Astrocyte (in vitro differentiated cells and primary cell): ENCODE results near the gene CALU. TPM values are rescaled to one million over a fixed set of nuclear protein-coding genes. Genes with fewer than 3 reads are reported as not detected.

Source experiments
- DNase-seq: peaks from one replicate; pipeline ENCODE4 v3.0.0-alpha.2; 2010; ENCODE audit warnings: low read depth
- FAIRE-seq: peaks from 2 replicates; lab custom pipeline; 2011; peaks lifted over from hg19 to GRCh38; lab: Jason Lieb, UNC
- H2AFZ ChIP-seq: 2 replicates; pipeline ENCODE4 v1.6.0; 2012; ENCODE audit warnings: low read depth, low read length, inconsistent platforms
- H3K27ac ChIP-seq: 2 replicates; pipeline ENCODE4 v1.5.1; 2011; ENCODE audit warnings: low read depth, low read length, inconsistent platforms
- H3K27me3 ChIP-seq: 2 replicates; pipeline ENCODE4 v1.6.0; 2011; ENCODE audit warnings: low read length, inconsistent platforms; ENCODE audit not compliant: insufficient read depth
- H3K36me3 ChIP-seq: 2 replicates; pipeline ENCODE4 v1.5.1; 2011; ENCODE audit warnings: low read length, inconsistent platforms; ENCODE audit not compliant: insufficient read depth
- H3K4me1 ChIP-seq: 2 replicates; pipeline ENCODE4 v1.5.1; 2011; ENCODE audit warnings: low read length, inconsistent platforms; ENCODE audit not compliant: insufficient read depth
- H3K4me2 ChIP-seq: 2 replicates; pipeline ENCODE4 v1.6.0; 2012; ENCODE audit warnings: low read length, inconsistent platforms
- H3K4me3 ChIP-seq: 2 replicates; pipeline ENCODE4 v1.5.1; 2011; ENCODE audit warnings: low read depth, mild to moderate bottlenecking, low read length, inconsistent platforms; ENCODE audit not compliant: insufficient read depth
- H3K79me2 ChIP-seq: 2 replicates; pipeline ENCODE4 v1.6.0; 2012; ENCODE audit warnings: mild to moderate bottlenecking, low read length, inconsistent platforms; ENCODE audit not compliant: insufficient read depth
- H3K9ac ChIP-seq: 2 replicates; pipeline ENCODE4 v1.6.0; 2012; ENCODE audit warnings: mild to moderate bottlenecking, low read length, inconsistent platforms
- H3K9me3 ChIP-seq: 2 replicates; pipeline ENCODE4 v1.5.1; 2012; ENCODE audit warnings: low read depth, mild to moderate bottlenecking, low read length, inconsistent platforms; ENCODE audit not compliant: insufficient read depth
- H4K20me1 ChIP-seq: 2 replicates; pipeline ENCODE4 v1.6.0; 2012; ENCODE audit warnings: low read length, inconsistent platforms; ENCODE audit not compliant: insufficient read depth
- H3K27ac Mint-ChIP-seq: one replicate; pipeline ENCODE4 v1.8.0; 2021; ENCODE audit warnings: mild to moderate bottlenecking, mixed read lengths; ENCODE audit not compliant: unreplicated experiment
- H3K27me3 Mint-ChIP-seq: one replicate; pipeline ENCODE4 v1.8.0; 2021; ENCODE audit warnings: low read depth, mixed read lengths; ENCODE audit not compliant: unreplicated experiment
- H3K36me3 Mint-ChIP-seq: one replicate; pipeline ENCODE4 v1.8.0; 2021; ENCODE audit warnings: low read depth, mixed read lengths; ENCODE audit not compliant: unreplicated experiment
- H3K4me1 Mint-ChIP-seq: one replicate; pipeline ENCODE4 v1.8.0; 2021; ENCODE audit warnings: low read depth, mixed read lengths; ENCODE audit not compliant: unreplicated experiment
- H3K4me3 Mint-ChIP-seq: one replicate; pipeline ENCODE4 v1.8.0; 2021; ENCODE audit warnings: mild to moderate bottlenecking, moderate library complexity, mixed read lengths; ENCODE audit not compliant: unreplicated experiment
- H3K9me3 Mint-ChIP-seq: one replicate; pipeline ENCODE4 v1.8.0; 2021; ENCODE audit warnings: mild to moderate bottlenecking, mixed read lengths; ENCODE audit not compliant: unreplicated experiment
- EZH2 ChIP-seq: IDR thresholded peaks from 2 replicates; pipeline ENCODE4 v1.6.1; 2012; ENCODE audit warnings: mild to moderate bottlenecking, low read length, inconsistent platforms; ENCODE audit not compliant: insufficient read depth
- total RNA-seq: library from RNA; stranded (reverse); gene quantifications from 2 replicates; pipeline ENCODE4 v1.2.1, GENCODE V29; 2021
- TF ChIP-seq, protein P1 (sequence below): IDR thresholded peaks from 2 replicates; pipeline ENCODE4 v1.5.1; 2011; ENCODE audit warnings: low read depth, mild to moderate bottlenecking, inconsistent platforms, low read length, moderate library complexity; ENCODE audit not compliant: insufficient read depth

CALU gene
- total RNA-seq, 1 donor from 2014 or later, result 670 TPM

DNA sequence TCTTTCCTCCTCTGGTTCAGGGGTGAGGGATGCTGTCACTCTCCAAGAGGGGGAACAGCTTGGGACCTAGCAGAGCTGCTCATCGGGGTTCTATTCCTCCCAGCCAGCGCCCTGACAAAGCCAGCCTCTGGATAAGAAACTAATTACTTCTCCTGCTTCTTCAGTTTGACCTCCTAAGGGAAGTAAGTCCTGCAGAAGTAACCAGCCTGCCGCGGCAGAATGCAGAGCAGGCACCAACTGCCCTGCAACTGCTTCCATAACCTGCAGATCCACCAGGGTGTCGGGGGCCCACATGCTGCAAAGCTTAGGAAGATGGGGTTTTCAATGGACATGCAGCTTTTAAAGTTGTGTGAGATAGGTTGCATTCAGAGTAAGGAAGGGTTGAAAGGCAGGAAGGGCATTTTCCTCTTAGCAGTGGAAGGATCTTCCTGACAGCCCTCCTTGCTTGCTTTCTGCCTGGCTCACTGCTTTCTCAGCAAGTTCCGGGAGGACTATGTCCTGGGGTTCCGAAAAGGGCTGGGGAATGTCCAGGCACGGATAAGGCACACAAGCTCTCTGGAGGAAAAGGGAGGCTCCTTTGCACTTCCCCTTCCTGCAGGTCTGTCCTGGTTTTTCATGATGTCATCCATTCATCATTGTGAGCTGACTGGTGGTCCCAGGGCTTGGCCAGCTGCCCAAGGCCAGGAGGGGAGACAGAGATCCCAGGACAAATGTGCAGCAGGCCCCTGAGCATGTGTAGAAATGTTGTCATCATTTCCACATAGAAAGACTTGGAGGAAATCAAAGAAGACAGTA is 24.3 kb upstream of the CALU start:
- no peaks in the 10 kb centered on the region for H3K9me3 ChIP-seq
- no peak for FAIRE-seq
- H3K4me2 ChIP-seq, result no peak overlapping the region
- H3K79me2 ChIP-seq, result no peaks in the 10 kb centered on the region
- TF ChIP-seq, protein P1, sequence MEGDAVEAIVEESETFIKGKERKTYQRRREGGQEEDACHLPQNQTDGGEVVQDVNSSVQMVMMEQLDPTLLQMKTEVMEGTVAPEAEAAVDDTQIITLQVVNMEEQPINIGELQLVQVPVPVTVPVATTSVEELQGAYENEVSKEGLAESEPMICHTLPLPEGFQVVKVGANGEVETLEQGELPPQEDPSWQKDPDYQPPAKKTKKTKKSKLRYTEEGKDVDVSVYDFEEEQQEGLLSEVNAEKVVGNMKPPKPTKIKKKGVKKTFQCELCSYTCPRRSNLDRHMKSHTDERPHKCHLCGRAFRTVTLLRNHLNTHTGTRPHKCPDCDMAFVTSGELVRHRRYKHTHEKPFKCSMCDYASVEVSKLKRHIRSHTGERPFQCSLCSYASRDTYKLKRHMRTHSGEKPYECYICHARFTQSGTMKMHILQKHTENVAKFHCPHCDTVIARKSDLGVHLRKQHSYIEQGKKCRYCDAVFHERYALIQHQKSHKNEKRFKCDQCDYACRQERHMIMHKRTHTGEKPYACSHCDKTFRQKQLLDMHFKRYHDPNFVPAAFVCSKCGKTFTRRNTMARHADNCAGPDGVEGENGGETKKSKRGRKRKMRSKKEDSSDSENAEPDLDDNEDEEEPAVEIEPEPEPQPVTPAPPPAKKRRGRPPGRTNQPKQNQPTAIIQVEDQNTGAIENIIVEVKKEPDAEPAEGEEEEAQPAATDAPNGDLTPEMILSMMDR, result no peak
- no peak for TF ChIP-seq EZH2
- peaks cover 5% of the 10 kb centered on the region for H3K9me3 Mint-ChIP-seq
- DNase-seq, result no peak
- H3K27ac Mint-ChIP-seq, result no peak overlapping the region
- no peaks in the 10 kb centered on the region for H3K27me3 ChIP-seq
- H3K36me3 Mint-ChIP-seq, result peaks cover 9% of the 10 kb centered on the region
- H3K36me3 ChIP-seq, result no peaks in the 10 kb centered on the region
- no peaks in the 10 kb centered on the region for H3K4me1 Mint-ChIP-seq
- H3K4me3 Mint-ChIP-seq, result no peak overlapping the region
- H3K27me3 Mint-ChIP-seq, result peaks cover 13% of the 10 kb centered on the region
- no peak overlapping the region for H2AFZ ChIP-seq
- no peak overlapping the region for H3K27ac ChIP-seq
- H3K9ac ChIP-seq, result no peak overlapping the region
- H3K4me3 ChIP-seq, result no peak overlapping the region
- H3K4me1 ChIP-seq, result peaks cover 5% of the 10 kb centered on the region
- H4K20me1 ChIP-seq, result no peaks in the 10 kb centered on the region

DNA sequence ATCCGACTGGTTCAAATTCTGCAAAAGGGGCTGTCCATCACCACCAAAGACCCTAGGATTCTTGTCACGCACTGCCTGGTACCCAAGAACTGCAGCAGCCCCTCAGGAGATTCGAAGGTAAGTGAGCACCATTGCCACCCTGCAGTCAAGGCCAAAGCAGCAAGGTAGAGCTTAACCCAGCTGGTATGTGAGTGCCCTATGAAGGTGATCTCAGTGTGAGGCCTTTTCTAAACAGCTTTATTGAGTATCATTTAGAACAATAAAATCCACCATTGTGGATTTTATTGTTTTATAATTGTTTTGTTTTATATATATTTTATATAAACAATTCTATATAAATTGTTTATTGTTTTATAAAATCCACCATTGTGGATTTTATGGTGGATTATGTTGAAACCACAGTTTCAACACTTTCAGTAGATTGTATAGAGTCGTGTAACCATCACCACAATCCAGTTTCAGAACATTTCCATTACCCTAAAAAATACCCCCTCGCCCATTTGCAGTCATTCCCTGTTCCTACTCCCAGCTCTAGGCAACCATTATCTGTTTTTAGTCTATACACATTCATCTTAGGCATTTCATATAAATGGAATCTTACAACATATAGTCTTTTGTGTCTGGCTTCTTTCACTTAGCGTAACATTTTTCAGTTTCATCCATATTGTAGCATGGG is 20.1 kb upstream of the CALU start:
- Histone ChIP-seq H3K27ac (no peak overlapping the region), H3K4me3 (no peak overlapping the region), H3K9ac (no peak overlapping the region), H4K20me1 (no peaks in the 10 kb centered on the region), H3K4me1 (no peaks in the 10 kb centered on the region), H2AFZ (no peak overlapping the region), H3K27me3 (no peaks in the 10 kb centered on the region), H3K4me2 (no peak overlapping the region), H3K36me3 (no peaks in the 10 kb centered on the region), H3K79me2 (no peaks in the 10 kb centered on the region), H3K9me3 (no peaks in the 10 kb centered on the region)
- FAIRE-seq (no peak), DNase-seq (no peak)
- Mint-ChIP-seq H3K4me1 (no peaks in the 10 kb centered on the region), H3K36me3 (peaks cover 7% of the 10 kb centered on the region), H3K9me3 (peaks cover 3% of the 10 kb centered on the region), H3K4me3 (no peak overlapping the region), H3K27ac (no peak overlapping the region), H3K27me3 (peaks cover 14% of the 10 kb centered on the region)
- TF ChIP-seq, protein P1, result no peak
- TF ChIP-seq EZH2, result no peak

DNA sequence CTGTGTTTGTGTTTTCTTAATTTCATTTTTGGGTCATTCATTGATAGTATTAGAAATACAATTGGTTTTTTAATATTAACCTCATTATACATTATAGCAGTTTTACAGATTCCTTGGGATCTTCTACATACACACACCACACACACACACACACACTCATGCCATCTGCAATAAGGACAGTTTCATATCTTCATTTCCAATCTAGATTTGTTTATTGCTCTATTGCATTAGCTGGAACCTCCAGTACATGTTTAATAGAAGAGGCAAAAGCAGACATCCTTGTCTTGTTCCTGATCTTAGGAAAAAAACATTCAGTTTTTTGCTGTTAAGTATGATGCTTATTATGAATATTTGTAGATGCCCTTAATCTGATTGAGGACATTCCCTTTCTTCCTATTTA is 17.8 kb upstream of the CALU start:
- Mint-ChIP-seq H3K27ac (no peak overlapping the region), H3K4me3 (no peak overlapping the region), H3K36me3 (peaks cover under 1% of the 10 kb centered on the region), H3K9me3 (no peaks in the 10 kb centered on the region), H3K27me3 (peaks cover 22% of the 10 kb centered on the region), H3K4me1 (no peaks in the 10 kb centered on the region)
- no peak overlapping the region for H2AFZ ChIP-seq
- H3K79me2 ChIP-seq, result no peaks in the 10 kb centered on the region
- H3K4me2 ChIP-seq, result no peak overlapping the region
- peaks cover 7% of the 10 kb centered on the region for H3K27me3 ChIP-seq
- TF ChIP-seq, protein P1, result no peak
- no peak for TF ChIP-seq EZH2
- no peak overlapping the region for H3K4me3 ChIP-seq
- no peak for DNase-seq
- no peaks in the 10 kb centered on the region for H3K9me3 ChIP-seq
- no peaks in the 10 kb centered on the region for H3K36me3 ChIP-seq
- no peak overlapping the region for H3K27ac ChIP-seq
- no peaks in the 10 kb centered on the region for H4K20me1 ChIP-seq
- no peak overlapping the region for H3K9ac ChIP-seq
- FAIRE-seq, result no peak
- H3K4me1 ChIP-seq, result no peaks in the 10 kb centered on the region
